Skeletal muscle tissue (tissue), 4 donors: Measurements from ENCODE around the gene MTNR1A. TPM values are rescaled to one million over a fixed set of nuclear protein-coding genes. Genes with fewer than 3 reads are reported as not detected.

Experiments
- H3K27ac ChIP-seq: one replicate; pipeline ENCODE4 v1.7.0; 2013; ENCODE audit warnings: mild to moderate bottlenecking, low read depth, low read length, inconsistent platforms
- H3K27me3 ChIP-seq, 3 donors: one replicate each; pipeline ENCODE4 v1.7.0; 2013; ENCODE audit warnings: low read length in 3 of 3; ENCODE audit not compliant: control insufficient read depth in 3 of 3, insufficient read depth in 3 of 3
- H3K36me3 ChIP-seq, 3 donors: one replicate each; pipeline ENCODE4 v1.7.0; 2013; ENCODE audit warnings: low read length in 3 of 3; ENCODE audit not compliant: control insufficient read depth in 3 of 3, insufficient read depth in 3 of 3
- H3K4me1 ChIP-seq, 3 donors: one replicate each; pipeline ENCODE4 v1.7.0; 2013; ENCODE audit warnings: low read length in 3 of 3, mild to moderate bottlenecking in 3 of 3; ENCODE audit not compliant: control insufficient read depth in 3 of 3, insufficient read depth in 3 of 3
- H3K4me3 ChIP-seq, 3 donors: one replicate each; pipeline ENCODE4 v1.7.0; 2013; ENCODE audit warnings: low read length in 3 of 3
- H3K9ac ChIP-seq, 3 donors: one replicate each; pipeline ENCODE4 v1.7.0; 2013; ENCODE audit warnings: low read length in 3 of 3, mild to moderate bottlenecking in 3 of 3, moderate library complexity in 2 of 3, low read depth in 1 of 3
- H3K9me3 ChIP-seq, 3 donors: one replicate each; pipeline ENCODE4 v1.7.0; 2013; ENCODE audit warnings: low read length in 3 of 3; ENCODE audit not compliant: control insufficient read depth in 3 of 3
- total RNA-seq: library from RNA; depleted of rRNA; stranded (reverse); fragments of >200 nt; gene quantifications from one replicate; pipeline ENCODE4 v1.2.3, GENCODE V29; 2014
- donor health status: Osteomylitis.

The MTNR1A gene
- total RNA-seq, 1 donor from 2014 or later = not detected

DNA sequence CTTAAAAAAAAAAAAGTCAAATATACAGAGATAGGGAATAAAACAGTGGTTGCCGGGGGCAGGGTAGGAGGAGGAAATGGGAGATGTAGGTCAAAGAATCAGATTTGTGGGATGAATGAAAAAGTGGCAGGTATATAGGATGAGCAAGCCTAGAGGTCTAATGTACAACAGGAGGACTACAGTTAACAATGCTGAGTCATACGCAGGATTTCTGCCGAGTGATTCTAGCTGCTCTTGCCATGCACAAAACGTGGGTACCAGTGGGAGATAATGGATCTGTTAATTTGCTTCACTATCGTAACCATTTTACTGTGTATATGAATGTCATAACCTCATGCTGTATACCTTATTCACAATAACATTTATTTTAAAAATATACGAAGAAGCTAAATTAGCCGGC is 10.7 kb upstream of the MTNR1A start:
- no peak overlapping the region for H3K4me3 ChIP-seq
- peaks cover 0 to 4% (median 0%) of the 10 kb centered on the region in 3 donors for H3K27me3 ChIP-seq
- H3K9me3 ChIP-seq = no peaks in the 10 kb centered on the region
- no peak overlapping the region for H3K9ac ChIP-seq
- H3K4me1 ChIP-seq = no peaks in the 10 kb centered on the region
- H3K27ac ChIP-seq = no peak overlapping the region
- no peaks in the 10 kb centered on the region for H3K36me3 ChIP-seq

- H3K27ac ChIP-seq = no peak overlapping the region
- no peak overlapping the region for H3K4me3 ChIP-seq
- H3K36me3 ChIP-seq = no peaks in the 10 kb centered on the region
- no peak overlapping the region for H3K9ac ChIP-seq
- no peaks in the 10 kb centered on the region for H3K9me3 ChIP-seq
- H3K27me3 ChIP-seq = no peaks in the 10 kb centered on the region
- H3K4me1 ChIP-seq = no peaks in the 10 kb centered on the region
Measured at GRCh38 chr4:186563761-186564160, 8.4 kb upstream of the MTNR1A start.

DNA sequence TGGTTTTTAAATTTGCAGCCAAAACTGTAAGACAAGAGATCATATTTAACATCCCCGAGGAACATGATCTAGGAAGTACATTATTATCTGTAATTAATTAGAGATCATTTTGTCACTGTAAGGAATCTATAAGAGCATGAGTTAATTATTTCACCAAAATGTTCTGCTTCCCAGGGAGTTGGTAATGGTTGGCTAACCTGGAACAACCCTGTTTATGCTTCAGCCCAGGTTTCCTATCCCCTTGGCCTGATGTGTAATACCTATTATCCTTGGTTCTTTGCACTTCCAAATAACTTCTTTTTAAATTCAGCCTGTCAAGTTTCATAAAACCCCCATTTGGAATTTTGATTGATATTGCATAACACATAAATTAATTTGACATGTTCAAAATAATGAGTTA is 6.4 kb upstream of the MTNR1A start:
- no peak overlapping the region for H3K9ac ChIP-seq
- no peak overlapping the region for H3K27ac ChIP-seq
- no peaks in the 10 kb centered on the region for H3K4me1 ChIP-seq
- H3K9me3 ChIP-seq = no peaks in the 10 kb centered on the region
- no peak overlapping the region for H3K4me3 ChIP-seq
- H3K27me3 ChIP-seq = peaks cover 0 to 3% (median 0%) of the 10 kb centered on the region in 3 donors
- H3K36me3 ChIP-seq = no peaks in the 10 kb centered on the region

DNA sequence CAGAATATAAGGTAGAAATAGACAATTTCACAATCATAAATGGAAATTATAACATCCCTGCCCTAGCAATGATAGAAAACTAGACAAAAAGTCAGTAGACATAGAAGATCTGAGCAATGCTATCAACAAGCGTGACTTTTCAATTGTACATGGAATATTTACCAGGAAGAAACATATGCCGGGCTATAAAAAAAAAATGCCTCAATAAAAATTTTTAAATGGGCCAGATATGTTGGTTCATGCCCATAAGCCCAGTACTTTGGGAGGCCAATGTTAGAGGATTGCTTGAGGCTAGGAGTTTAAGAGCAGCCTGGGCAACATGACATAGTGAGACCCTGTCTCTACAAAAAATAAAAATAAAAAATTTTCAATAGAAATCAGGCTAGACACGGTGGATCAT is 5.3 kb upstream of the MTNR1A start:
- Histone ChIP-seq H3K9me3 (no peaks in the 10 kb centered on the region), H3K9ac (no peak overlapping the region), H3K36me3 (no peaks in the 10 kb centered on the region), H3K27me3 (peaks cover 0 to 7% (median 4%) of the 10 kb centered on the region in 3 donors), H3K4me3 (no peak overlapping the region), H3K4me1 (no peaks in the 10 kb centered on the region), H3K27ac (no peak overlapping the region)

- Histone ChIP-seq H3K9ac (no peak overlapping the region), H3K36me3 (no peaks in the 10 kb centered on the region)
Measured at GRCh38 chr4:186557486-186557885, 2.1 kb upstream of the MTNR1A start.

DNA sequence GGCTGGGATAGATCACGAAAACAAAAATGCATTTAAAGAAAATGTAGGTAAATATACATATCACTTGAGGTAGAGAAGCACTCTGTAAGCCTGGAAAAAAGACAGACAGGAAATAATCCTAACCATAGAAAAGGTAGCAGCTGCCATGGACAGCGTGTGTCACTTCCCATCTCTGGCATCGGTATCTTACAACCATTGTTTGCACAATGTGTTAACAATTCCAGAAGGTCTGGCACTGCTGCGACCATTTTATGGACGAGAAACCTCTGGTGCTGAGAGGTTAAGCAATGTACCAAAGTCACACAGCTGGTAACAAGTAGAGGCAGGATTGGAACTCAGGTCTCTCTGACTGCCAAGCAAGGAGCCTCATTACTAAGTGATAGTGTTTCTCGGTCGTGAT is 1.7 kb upstream of the MTNR1A start:
- H3K27ac ChIP-seq = no peak overlapping the region
- H3K36me3 ChIP-seq = no peaks in the 10 kb centered on the region
- H3K4me1 ChIP-seq = peaks cover 0 to 8% (median 0%) of the 10 kb centered on the region in 3 donors
- no peak overlapping the region for H3K4me3 ChIP-seq
- H3K9ac ChIP-seq = no peak overlapping the region
- H3K27me3 ChIP-seq = peaks cover 11 to 29% (median 18%) of the 10 kb centered on the region in 3 donors
- no peaks in the 10 kb centered on the region for H3K9me3 ChIP-seq

More at GRCh38 chr4:186557486-186557885, 2.1 kb upstream of the MTNR1A start:
- Histone ChIP-seq H3K9me3 (no peaks in the 10 kb centered on the region), H3K4me3 (no peak overlapping the region), H3K4me1 (peaks cover 0 to 8% (median 0%) of the 10 kb centered on the region in 3 donors), H3K27ac (no peak overlapping the region), H3K27me3 (peaks cover 11 to 29% (median 18%) of the 10 kb centered on the region in 3 donors)

DNA sequence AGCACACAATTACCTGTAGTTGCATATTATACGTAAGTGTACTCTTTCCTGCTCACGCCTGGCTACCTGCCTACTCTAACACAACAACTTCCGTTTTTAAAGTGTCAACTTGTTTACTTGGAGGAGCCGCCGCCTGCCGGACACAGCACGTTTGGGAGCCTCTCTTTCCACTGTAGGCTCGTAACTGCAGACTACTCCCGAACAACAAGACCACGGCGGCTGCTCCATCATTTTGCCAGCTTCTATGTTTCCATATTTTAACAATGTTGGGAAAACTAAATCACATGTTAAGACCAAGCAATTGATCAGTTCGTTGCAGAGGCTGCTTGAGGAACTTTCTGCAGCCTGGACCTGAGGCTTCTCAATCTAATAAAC is 841 bp downstream of the MTNR1A start:
- Histone ChIP-seq H3K27me3 (peaks cover 11 to 34% (median 18%) of the 10 kb centered on the region in 3 donors), H3K27ac (no peak overlapping the region), H3K36me3 (no peaks in the 10 kb centered on the region), H3K9me3 (no peaks in the 10 kb centered on the region), H3K4me3 (no peak overlapping the region), H3K4me1 (peaks cover 0 to 8% (median 0%) of the 10 kb centered on the region in 3 donors), H3K9ac (no peak overlapping the region)

DNA sequence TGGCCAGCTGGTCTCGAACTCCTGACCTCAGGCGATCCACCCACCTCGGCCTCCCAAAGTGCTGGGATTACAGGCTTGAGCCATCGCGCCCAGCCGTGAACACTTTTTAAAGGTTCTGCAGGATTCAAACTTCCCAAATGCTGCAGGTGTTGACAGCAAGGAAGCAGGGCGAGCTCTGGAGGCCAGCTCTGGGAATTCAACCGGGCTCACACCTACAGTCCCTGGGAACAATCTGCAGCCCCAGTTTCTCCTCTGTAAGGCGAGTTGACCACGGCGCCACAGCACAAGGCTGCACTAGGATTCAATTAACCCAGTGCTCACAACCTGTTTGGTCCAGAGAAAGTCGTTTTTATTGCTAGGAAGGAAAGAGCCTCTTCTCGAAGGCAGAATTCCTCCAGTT is 1.6 kb downstream of the MTNR1A start:
- H3K9ac ChIP-seq = no peak overlapping the region
- H3K27me3 ChIP-seq = peaks cover 11 to 34% (median 18%) of the 10 kb centered on the region in 3 donors
- H3K36me3 ChIP-seq = no peaks in the 10 kb centered on the region
- H3K4me1 ChIP-seq = peaks cover 0 to 8% (median 0%) of the 10 kb centered on the region in 3 donors
- H3K27ac ChIP-seq = no peak overlapping the region
- H3K9me3 ChIP-seq = no peaks in the 10 kb centered on the region
- no peak overlapping the region for H3K4me3 ChIP-seq

DNA sequence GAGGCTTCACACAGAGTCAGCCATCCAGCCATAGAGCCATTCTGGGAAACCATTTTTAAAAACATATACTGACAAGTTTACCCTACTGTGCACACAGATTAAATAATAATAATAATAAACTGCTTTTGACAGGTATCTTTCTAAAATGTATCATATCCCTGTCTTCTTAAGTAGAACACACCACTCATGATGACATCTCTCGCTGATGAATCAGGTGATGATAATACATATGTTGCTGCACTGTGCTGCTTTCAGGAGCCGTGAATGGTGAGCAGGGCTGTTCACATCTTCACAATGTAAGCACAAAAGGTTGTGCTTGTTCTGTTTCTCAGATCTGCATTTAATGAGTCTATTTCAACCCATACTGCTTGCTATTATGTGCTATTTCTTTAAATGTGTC is 3.5 kb downstream of the MTNR1A start:
- no peak overlapping the region for H3K9ac ChIP-seq
- peaks cover 13 to 35% (median 18%) of the 10 kb centered on the region in 3 donors for H3K27me3 ChIP-seq
- H3K4me1 ChIP-seq = peaks cover 0 to 8% (median 0%) of the 10 kb centered on the region in 3 donors
- peaks cover 0 to 2% (median 0%) of the 10 kb centered on the region in 3 donors for H3K9me3 ChIP-seq
- H3K27ac ChIP-seq = no peak overlapping the region
- H3K4me3 ChIP-seq = no peak overlapping the region
- H3K36me3 ChIP-seq = no peaks in the 10 kb centered on the region

DNA sequence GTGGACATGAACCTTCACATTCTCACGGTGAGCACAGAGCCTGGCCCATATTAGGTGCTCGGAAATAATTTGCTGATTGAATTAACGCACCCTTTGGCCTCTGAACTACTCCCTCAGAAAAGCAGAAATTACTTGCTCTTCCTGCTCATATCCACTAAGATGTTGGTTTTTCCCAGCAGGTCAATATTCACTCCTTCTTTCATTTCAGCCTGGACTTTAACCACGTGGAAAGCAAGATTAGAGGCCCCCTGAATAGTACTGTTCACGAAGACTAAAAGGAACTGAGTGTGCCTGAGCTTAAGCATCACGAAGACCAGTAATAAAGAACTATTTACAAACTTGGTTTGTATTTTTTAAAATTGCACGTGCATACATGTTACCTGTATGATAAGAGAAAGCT is 9.9 kb downstream of the MTNR1A start:
- Histone ChIP-seq H3K4me1 (no peaks in the 10 kb centered on the region), H3K27me3 (peaks cover 0 to 11% (median 2%) of the 10 kb centered on the region in 3 donors), H3K27ac (no peak overlapping the region), H3K9me3 (peaks cover 0 to 2% (median 0%) of the 10 kb centered on the region in 3 donors), H3K4me3 (no peak overlapping the region), H3K36me3 (no peaks in the 10 kb centered on the region), H3K9ac (no peak overlapping the region)
